A549 (cell line): ENCODE measurements around the gene COX7A2L. TPM values are rescaled to one million over a fixed set of nuclear protein-coding genes. Genes with fewer than 3 reads are reported as not detected.
"Not testable (repeated sequence)": the region's sequence is repeated elsewhere in the genome, so short reads cannot be mapped to it uniquely, and the experiment has no call there.

ENCODE experiments used
- ATAC-seq, 2 experiments: fragments of 200-7000 bp in 1 of 2; fragments of >200 bp in 1 of 2; cut with Nextera tagmentation in 1 of 2; cut with Tn5 transposase in 1 of 2; 3 replicates each; pipeline versions ENCODE4 v1.8.0 to v1.9.1; 2018 to 2020; ENCODE audit warnings: mild to moderate bottlenecking in 1 of 2, moderate library complexity in 1 of 2
- CTCF ChIA-PET: fragments of 300-600 bp; sonication (Branson Sonifier 250); formaldehyde crosslinking; extraction: SDS; loops from one replicate; lab custom pipeline; 2021; ENCODE audit warnings: antibody characterized with exemption, inconsistent platforms; lab: Yijun Ruan, JAX
- POLR2A ChIA-PET: fragments of 350-600 bp; formaldehyde crosslinking; extraction: SDS; loops from one replicate; lab custom pipeline; 2021; ENCODE audit warnings: antibody characterized with exemption, inconsistent platforms; lab: Yijun Ruan, JAX
- DNase-seq, 2 experiments: peaks; one replicate each; pipeline versions ENCODE4 v3.0.0 to v3.0.0-alpha.2; 2011 to 2016; ENCODE audit warnings: low read depth in 1 of 2, low spot score in 1 of 2
- FAIRE-seq: peaks from 2 replicates; lab custom pipeline; 2011; peaks lifted over from hg19 to GRCh38; lab: Jason Lieb, UNC
- H3K27ac ChIP-seq, 2 experiments: fragments of >200 bp; sonication (Bioruptor Twin); formaldehyde crosslinking; 3 replicates each; pipeline ENCODE4 v1.5.1; 2016 to 2017
- H3K4me1 ChIP-seq: fragments of >200 bp; sonication (Bioruptor Twin); formaldehyde crosslinking; 3 replicates; pipeline ENCODE4 v1.6.1; 2016
- H3K4me2 ChIP-seq: fragments of >200 bp; sonication (Bioruptor Twin); formaldehyde crosslinking; 3 replicates; pipeline ENCODE4 v1.6.1; 2016
- H3K4me3 ChIP-seq: fragments of >200 bp; sonication (Bioruptor Twin); formaldehyde crosslinking; 3 replicates; pipeline ENCODE4 v1.5.1; 2016
- H3K9me3 ChIP-seq: fragments of >200 bp; sonication (Bioruptor Twin); formaldehyde crosslinking; 3 replicates; pipeline ENCODE4 v1.6.1; 2016
- CBX2 ChIP-seq: fragments of 200-600 bp; sonication (generic); IDR thresholded peaks from 2 replicates; pipeline ENCODE4 v1.6.1; 2016; ENCODE audit warnings: low read depth, mild to moderate bottlenecking, borderline replicate concordance
- CBX8 ChIP-seq: fragments of 200-600 bp; sonication (generic); IDR thresholded peaks from 2 replicates; pipeline ENCODE4 v1.6.1; 2016
- EP300 ChIP-seq, 2 experiments: fragments of >200 bp; sonication (Bioruptor Twin); formaldehyde crosslinking; IDR thresholded peaks; 2 replicates in 1 of 2; 3 replicates in 1 of 2; pipeline ENCODE4 v1.6.1; 2016 to 2017
- FOSB ChIP-seq: fragments of 250-450 bp; sonication (Bioruptor Pico); IDR thresholded peaks from 2 replicates; pipeline ENCODE4 v1.5.0; 2020; ENCODE audit warnings: mild to moderate bottlenecking, moderate library complexity
- FOXS1 ChIP-seq: fragments of 250-450 bp; sonication (Bioruptor Pico); IDR thresholded peaks from 2 replicates; pipeline ENCODE4 v1.5.0; 2020; ENCODE audit warnings: mild to moderate bottlenecking, moderate library complexity
- HDAC2 ChIP-seq: fragments of 200-600 bp; sonication (generic); IDR thresholded peaks from 2 replicates; pipeline ENCODE4 v1.6.1; 2016
- HOXA7 ChIP-seq: fragments of 250-450 bp; sonication (Bioruptor Pico); IDR thresholded peaks from 2 replicates; pipeline ENCODE4 v1.5.0; 2020; ENCODE audit warnings: mild to moderate bottlenecking, moderate library complexity
- HOXB13 ChIP-seq: fragments of 250-450 bp; sonication (Bioruptor Pico); IDR thresholded peaks from 2 replicates; pipeline ENCODE4 v1.5.0; 2020; ENCODE audit warnings: low read depth, mild to moderate bottlenecking, moderate library complexity
- JUN ChIP-seq, 2 experiments: fragments of >200 bp; sonication (Bioruptor Twin); formaldehyde crosslinking; IDR thresholded peaks; 2 replicates in 1 of 2; 3 replicates in 1 of 2; pipeline ENCODE4 v1.6.1; 2016 to 2017
- JUNB ChIP-seq: fragments of >200 bp; sonication (Bioruptor Twin); formaldehyde crosslinking; IDR thresholded peaks from 2 replicates; pipeline ENCODE4 v1.6.1; 2016
- MAFK ChIP-seq: fragments of 450-650 bp; IDR thresholded peaks from 2 replicates; pipeline ENCODE4 v1.6.1; 2014; ENCODE audit not compliant: partially characterized antibody
- MAZ ChIP-seq: fragments of 150-350 bp; IDR thresholded peaks from 2 replicates; pipeline ENCODE4 v1.6.1; 2014; ENCODE audit warnings: antibody characterized with exemption, low read depth, low read length, borderline replicate concordance
- MYC ChIP-seq: IDR thresholded peaks from 2 replicates; pipeline ENCODE4 v1.6.1; 2012; ENCODE audit warnings: mild to moderate bottlenecking, inconsistent platforms, low read length, improper control_type of control experiment, borderline replicate concordance
- NFE2L2 ChIP-seq: fragments of 150-350 bp; conservative IDR thresholded peaks from 2 replicates; pipeline ENCODE4 v1.6.1; 2014; ENCODE audit warnings: low read length
- NPAS2 ChIP-seq: fragments of 250-450 bp; sonication (Bioruptor Pico); IDR thresholded peaks from 2 replicates; pipeline ENCODE4 v1.8.0; 2022; ENCODE audit warnings: mild to moderate bottlenecking, moderate library complexity, borderline replicate concordance
- NR3C1 ChIP-seq: fragments of >200 bp; sonication (Bioruptor Twin); formaldehyde crosslinking; IDR thresholded peaks from 3 replicates; pipeline ENCODE4 v1.6.1; 2017
- POLR2A ChIP-seq: IDR thresholded peaks from 2 replicates; pipeline ENCODE4 v1.6.1; 2012; ENCODE audit warnings: mild to moderate bottlenecking, low read length
- POLR2AphosphoS2 ChIP-seq: conservative IDR thresholded peaks from 2 replicates; pipeline ENCODE4 v1.6.1; 2012; ENCODE audit warnings: low read length, improper control_type of control experiment, inconsistent platforms
- RARB ChIP-seq: fragments of 250-450 bp; sonication (Bioruptor Pico); IDR thresholded peaks from 2 replicates; pipeline ENCODE4 v1.8.0; 2021; ENCODE audit warnings: mild to moderate bottlenecking, moderate library complexity
- SMC3 ChIP-seq: fragments of >200 bp; sonication (Bioruptor Twin); formaldehyde crosslinking; IDR thresholded peaks from 3 replicates; pipeline ENCODE4 v1.6.1; 2018; ENCODE audit warnings: inconsistent platforms
- TP53 ChIP-seq: fragments of 250-450 bp; sonication (Bioruptor Pico); IDR thresholded peaks from 2 replicates; pipeline ENCODE4 v1.5.0; 2021; ENCODE audit warnings: mild to moderate bottlenecking, moderate library complexity
- WGBS: methylation state at CpG from one replicate; pipeline ENCODE4 v1.1.6; 2017; ENCODE audit errors: missing lambda C conversion rate; 5-methylcytosine and 5-hydroxymethylcytosine counted together
- polyA plus RNA-seq, 4 experiments: library from polyadenylated mRNA; depleted of rRNA in 3 of 4; stranded (reverse); fragments of >200 nt; fragmentation: RNase III in 1 of 4; extraction: RNeasy Plus Mini Kit Qiagen cat#74134 plus additional on column Dnase treatment in 1 of 4; gene quantifications; 2 replicates in 3 of 4; 3 replicates in 1 of 4; pipeline ENCODE4 v1.2.3, GENCODE V29; 2011 to 2017
- TF ChIP-seq, protein P1 (sequence below): fragments of >200 bp; sonication (Bioruptor Twin); formaldehyde crosslinking; IDR thresholded peaks from 3 replicates; pipeline ENCODE4 v1.6.1; 2016
- TF ChIP-seq, protein P2 (sequence below): fragments of >200 bp; sonication (Bioruptor Twin); formaldehyde crosslinking; IDR thresholded peaks from 3 replicates; pipeline ENCODE4 v1.5.1; 2016
- TF ChIP-seq, protein P3 (sequence below): IDR thresholded peaks from 2 replicates; pipeline ENCODE4 v1.6.1; 2012; ENCODE audit warnings: low read depth, borderline replicate concordance
- TF ChIP-seq, protein P4 (sequence below): fragments of 450-650 bp; IDR thresholded peaks from 2 replicates; pipeline ENCODE4 v1.6.1; 2014; ENCODE audit warnings: antibody characterized with exemption

The COX7A2L gene
- polyA plus RNA-seq, 2 of the 4 experiments (the other 2 are of a cell fraction): 126 to 258 TPM

GRCh38 chr2:42335514-42336104, 25.4 kb downstream of the COX7A2L start:
- TF ChIP-seq POLR2AphosphoS2 (0 out of 2 replicates have a peak, but pooled peaks have one; percentile 50), SMC3 (no peak), HOXB13 (CRISPR knock-in tag) (no peak), JUNB (no peak)
- no peak overlapping the region for H3K4me3 ChIP-seq
- H3K27ac ChIP-seq: no peak overlapping the region
- peaks cover 6% of the 10 kb centered on the region; the same call in 2 of the 3 replicates for H3K4me1 ChIP-seq
- H3K4me2 ChIP-seq: no peak overlapping the region
- FAIRE-seq (no peak), ATAC-seq (no peak), DNase-seq (no peak)
- no peaks in the 10 kb centered on the region for H3K9me3 ChIP-seq
- 94% methylated on average over 10 of the region's 10 CpGs for WGBS
- CTCF ChIA-PET: no interaction called here
- POLR2A ChIA-PET: no interaction called here

GRCh38 chr2:42334865-42335264, 26.2 kb downstream of the COX7A2L start:
- H3K27ac ChIP-seq, FAIRE-seq, H3K4me3 ChIP-seq, ATAC-seq, H3K9me3 ChIP-seq, DNase-seq, H3K4me1 ChIP-seq, POLR2A ChIA-PET, H3K4me2 ChIP-seq: not testable (repeated sequence)
- WGBS: 96% methylated on average over 6 of the region's 6 CpGs
- CTCF ChIA-PET: interaction anchor here (1.0 to 1.6 kb wide), 2 partner anchors 11 to 12 kb away, joined by 3 read pairs; no protein-coding TSS in a partner anchor

DNA sequence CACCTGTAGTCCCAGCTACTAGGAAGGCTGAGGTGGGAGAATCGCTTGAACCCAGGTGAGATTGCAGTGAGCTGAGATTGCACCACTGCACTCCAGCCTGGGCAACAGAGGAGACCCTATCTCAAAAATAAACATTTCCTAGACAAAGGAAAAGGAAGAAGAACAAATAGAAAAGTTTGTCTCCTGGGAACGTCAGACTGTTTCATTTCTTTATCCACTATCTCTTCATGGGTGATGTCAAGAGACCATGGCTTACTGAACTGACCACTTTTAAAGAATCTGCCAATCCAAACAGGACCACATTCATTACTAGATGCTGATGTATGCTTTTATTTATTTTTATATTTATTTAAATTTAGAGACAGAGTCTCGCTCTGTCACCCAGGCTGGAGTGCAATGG, 26.8 kb downstream of the COX7A2L start:
- TF ChIP-seq, protein P1, sequence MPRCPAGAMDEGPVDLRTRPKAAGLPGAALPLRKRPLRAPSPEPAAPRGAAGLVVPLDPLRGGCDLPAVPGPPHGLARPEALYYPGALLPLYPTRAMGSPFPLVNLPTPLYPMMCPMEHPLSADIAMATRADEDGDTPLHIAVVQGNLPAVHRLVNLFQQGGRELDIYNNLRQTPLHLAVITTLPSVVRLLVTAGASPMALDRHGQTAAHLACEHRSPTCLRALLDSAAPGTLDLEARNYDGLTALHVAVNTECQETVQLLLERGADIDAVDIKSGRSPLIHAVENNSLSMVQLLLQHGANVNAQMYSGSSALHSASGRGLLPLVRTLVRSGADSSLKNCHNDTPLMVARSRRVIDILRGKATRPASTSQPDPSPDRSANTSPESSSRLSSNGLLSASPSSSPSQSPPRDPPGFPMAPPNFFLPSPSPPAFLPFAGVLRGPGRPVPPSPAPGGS: no peak
- TF ChIP-seq CBX2 (no peak), EP300 (IDR thresholded peaks at IDR 0.05) (no peak), FOXS1 (CRISPR knock-in tag) (no peak), POLR2AphosphoS2 (no peak), RARB (no peak), MAFK (no peak), MAZ (no peak)
- TF ChIP-seq, protein P2, sequence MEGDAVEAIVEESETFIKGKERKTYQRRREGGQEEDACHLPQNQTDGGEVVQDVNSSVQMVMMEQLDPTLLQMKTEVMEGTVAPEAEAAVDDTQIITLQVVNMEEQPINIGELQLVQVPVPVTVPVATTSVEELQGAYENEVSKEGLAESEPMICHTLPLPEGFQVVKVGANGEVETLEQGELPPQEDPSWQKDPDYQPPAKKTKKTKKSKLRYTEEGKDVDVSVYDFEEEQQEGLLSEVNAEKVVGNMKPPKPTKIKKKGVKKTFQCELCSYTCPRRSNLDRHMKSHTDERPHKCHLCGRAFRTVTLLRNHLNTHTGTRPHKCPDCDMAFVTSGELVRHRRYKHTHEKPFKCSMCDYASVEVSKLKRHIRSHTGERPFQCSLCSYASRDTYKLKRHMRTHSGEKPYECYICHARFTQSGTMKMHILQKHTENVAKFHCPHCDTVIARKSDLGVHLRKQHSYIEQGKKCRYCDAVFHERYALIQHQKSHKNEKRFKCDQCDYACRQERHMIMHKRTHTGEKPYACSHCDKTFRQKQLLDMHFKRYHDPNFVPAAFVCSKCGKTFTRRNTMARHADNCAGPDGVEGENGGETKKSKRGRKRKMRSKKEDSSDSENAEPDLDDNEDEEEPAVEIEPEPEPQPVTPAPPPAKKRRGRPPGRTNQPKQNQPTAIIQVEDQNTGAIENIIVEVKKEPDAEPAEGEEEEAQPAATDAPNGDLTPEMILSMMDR: no peak
- TF ChIP-seq, protein P3, sequence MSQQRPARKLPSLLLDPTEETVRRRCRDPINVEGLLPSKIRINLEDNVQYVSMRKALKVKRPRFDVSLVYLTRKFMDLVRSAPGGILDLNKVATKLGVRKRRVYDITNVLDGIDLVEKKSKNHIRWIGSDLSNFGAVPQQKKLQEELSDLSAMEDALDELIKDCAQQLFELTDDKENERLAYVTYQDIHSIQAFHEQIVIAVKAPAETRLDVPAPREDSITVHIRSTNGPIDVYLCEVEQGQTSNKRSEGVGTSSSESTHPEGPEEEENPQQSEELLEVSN: no peak
- TF ChIP-seq, protein P4, sequence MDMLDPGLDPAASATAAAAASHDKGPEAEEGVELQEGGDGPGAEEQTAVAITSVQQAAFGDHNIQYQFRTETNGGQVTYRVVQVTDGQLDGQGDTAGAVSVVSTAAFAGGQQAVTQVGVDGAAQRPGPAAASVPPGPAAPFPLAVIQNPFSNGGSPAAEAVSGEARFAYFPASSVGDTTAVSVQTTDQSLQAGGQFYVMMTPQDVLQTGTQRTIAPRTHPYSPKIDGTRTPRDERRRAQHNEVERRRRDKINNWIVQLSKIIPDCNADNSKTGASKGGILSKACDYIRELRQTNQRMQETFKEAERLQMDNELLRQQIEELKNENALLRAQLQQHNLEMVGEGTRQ: no peak
- H3K9me3 ChIP-seq: no peaks in the 10 kb centered on the region
- 92% methylated on average over 3 of the region's 3 CpGs for WGBS
- DNase-seq: no peak
- no peak overlapping the region for H3K4me3 ChIP-seq
- FAIRE-seq: no peak
- H3K27ac ChIP-seq: no peak overlapping the region
- POLR2A ChIA-PET: no interaction called here
- H3K4me1 ChIP-seq: peaks cover 6% of the 10 kb centered on the region; the same call in 2 of the 3 replicates
- ATAC-seq: no peak
- no peak overlapping the region for H3K4me2 ChIP-seq
- CTCF ChIA-PET: interaction anchor here (1.0 to 1.6 kb wide), 3 partner anchors 10 to 11 kb away, joined by 3 read pairs; no protein-coding TSS in a partner anchor

DNA sequence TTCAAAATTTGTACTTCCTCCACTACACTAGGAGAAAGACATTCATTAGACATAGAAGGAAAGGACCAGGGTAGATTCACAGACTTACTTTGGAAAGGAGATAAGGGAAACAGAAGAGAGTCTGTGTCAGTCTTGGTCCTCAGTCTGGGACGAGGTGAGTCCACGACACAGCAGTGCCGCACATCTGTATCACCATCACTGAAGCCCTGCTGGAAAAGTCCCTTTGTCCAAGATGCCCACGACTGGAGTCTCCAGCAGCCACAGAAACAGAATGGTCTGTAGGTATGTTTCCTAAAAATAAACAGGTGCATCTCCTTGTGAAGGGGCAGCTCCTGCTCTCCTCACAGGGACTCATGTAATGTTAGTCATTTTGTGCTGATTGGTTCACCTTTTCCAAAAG, 27.4 kb downstream of the COX7A2L start:
- ATAC-seq: no peak
- H3K27ac ChIP-seq: no peak overlapping the region
- no peak for TF ChIP-seq JUN (IDR thresholded peaks at IDR 0.05)
- TF ChIP-seq, protein P3: no peak
- no peak for TF ChIP-seq POLR2A
- TF ChIP-seq POLR2AphosphoS2: no peak
- TF ChIP-seq HDAC2: no peak
- no peak for TF ChIP-seq NFE2L2
- no peak for TF ChIP-seq MAZ
- TF ChIP-seq HOXA7 (CRISPR knock-in tag): no peak
- TF ChIP-seq MYC: no peak
- no peak for TF ChIP-seq TP53 (CRISPR knock-in tag)
- TF ChIP-seq NR3C1: no peak
- TF ChIP-seq CBX8: no peak
- TF ChIP-seq FOSB (CRISPR knock-in tag): no peak
- no peak for TF ChIP-seq CBX2
- TF ChIP-seq NPAS2 (CRISPR knock-in tag): no peak
- no peak for FAIRE-seq
- no peak overlapping the region for H3K4me2 ChIP-seq
- no peak for DNase-seq
- H3K4me1 ChIP-seq: peaks cover 6% of the 10 kb centered on the region; the same call in 2 of the 3 replicates
- no peak overlapping the region for H3K4me3 ChIP-seq
- ChIA-PET POLR2A (no interaction called here), CTCF (interaction anchor here (1.0 to 1.6 kb wide), 3 partner anchors 10 to 103 kb away, joined by 3 read pairs; no protein-coding TSS in a partner anchor)
- WGBS: 94% methylated on average over 4 of the region's 4 CpGs
- no peaks in the 10 kb centered on the region for H3K9me3 ChIP-seq
